ENCODE results near the gene HDHD3.

DNA sequence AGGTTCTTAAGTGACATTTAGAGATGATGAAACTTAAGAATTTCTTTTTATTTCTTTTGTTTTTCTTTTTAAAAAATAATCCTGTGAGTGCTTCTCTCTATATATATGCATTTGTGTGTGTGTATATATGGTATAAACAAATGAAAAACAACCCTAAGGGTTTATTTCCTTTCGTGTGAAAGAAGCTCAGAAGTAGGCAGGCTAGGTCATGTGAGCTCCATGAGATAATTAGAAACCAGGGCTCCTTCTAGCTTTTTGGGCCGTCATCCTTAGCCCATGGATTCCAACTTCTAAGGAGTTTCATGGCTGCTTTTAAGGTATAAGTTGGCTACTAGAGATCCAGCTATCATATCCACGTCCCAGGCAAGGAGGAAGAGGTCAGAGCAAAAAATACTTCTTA lies 44.9 kb upstream of the HDHD3 start:
- TF ChIP-seq, protein P1, sequence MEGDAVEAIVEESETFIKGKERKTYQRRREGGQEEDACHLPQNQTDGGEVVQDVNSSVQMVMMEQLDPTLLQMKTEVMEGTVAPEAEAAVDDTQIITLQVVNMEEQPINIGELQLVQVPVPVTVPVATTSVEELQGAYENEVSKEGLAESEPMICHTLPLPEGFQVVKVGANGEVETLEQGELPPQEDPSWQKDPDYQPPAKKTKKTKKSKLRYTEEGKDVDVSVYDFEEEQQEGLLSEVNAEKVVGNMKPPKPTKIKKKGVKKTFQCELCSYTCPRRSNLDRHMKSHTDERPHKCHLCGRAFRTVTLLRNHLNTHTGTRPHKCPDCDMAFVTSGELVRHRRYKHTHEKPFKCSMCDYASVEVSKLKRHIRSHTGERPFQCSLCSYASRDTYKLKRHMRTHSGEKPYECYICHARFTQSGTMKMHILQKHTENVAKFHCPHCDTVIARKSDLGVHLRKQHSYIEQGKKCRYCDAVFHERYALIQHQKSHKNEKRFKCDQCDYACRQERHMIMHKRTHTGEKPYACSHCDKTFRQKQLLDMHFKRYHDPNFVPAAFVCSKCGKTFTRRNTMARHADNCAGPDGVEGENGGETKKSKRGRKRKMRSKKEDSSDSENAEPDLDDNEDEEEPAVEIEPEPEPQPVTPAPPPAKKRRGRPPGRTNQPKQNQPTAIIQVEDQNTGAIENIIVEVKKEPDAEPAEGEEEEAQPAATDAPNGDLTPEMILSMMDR (IDR thresholded peaks at IDR 0.05; ENCODE audit: insufficient read depth, low read depth, low read length), result no peak
- TF ChIP-seq EZH2 (IDR thresholded peaks at IDR 0.05; ENCODE audit: insufficient read depth, low read length), result no peak
